HG03558 (cell line): ENCODE results near the gene ZBTB21.
"Not testable (repeated sequence)": the region's sequence is repeated elsewhere in the genome, so short reads cannot be mapped to it uniquely, and the experiment has no call there.

Experiments
- ATAC-seq: cut with Tn5 transposase; IDR thresholded peaks from one replicate; pipeline ENCODE4 v1.9.1; 2021; ENCODE audit warnings: moderate number of reproducible peaks; ENCODE audit not compliant: unreplicated experiment; ENCODE audit errors: extremely low read depth

Gene ZBTB21

GRCh38 chr21:41972511-41973205 lies 37.5 kb downstream of the ZBTB21 start:
- no peak for ATAC-seq

GRCh38 chr21:41971891-41972290 lies 38.3 kb downstream of the ZBTB21 start:
- ATAC-seq, result no peak

- no peak for ATAC-seq
These were observed 39.2 kb downstream of the ZBTB21 start for GRCh38 chr21:41970751-41971653.

GRCh38 chr21:41970106-41970391 lies 40.1 kb downstream of the ZBTB21 start:
- ATAC-seq, result no peak

GRCh38 chr21:41967708-41968107 lies 42.5 kb downstream of the ZBTB21 start:
- ATAC-seq, result no peak

- no peak for ATAC-seq
These were observed 43.1 kb downstream of the ZBTB21 start for GRCh38 chr21:41966872-41967621.

- no peak for ATAC-seq
These were observed 43.9 kb downstream of the ZBTB21 start for GRCh38 chr21:41966041-41966833.

GRCh38 chr21:41965461-41966013 lies 44.6 kb downstream of the ZBTB21 start:
- no peak for ATAC-seq

GRCh38 chr21:41965045-41965444 lies 45.1 kb downstream of the ZBTB21 start:
- ATAC-seq, result no peak

- ATAC-seq, result no peak
These were observed 46.0 kb downstream of the ZBTB21 start for GRCh38 chr21:41964171-41964570.

- no peak for ATAC-seq
These were observed 47.7 kb downstream of the ZBTB21 start for GRCh38 chr21:41962425-41962966.

- no peak for ATAC-seq
These were observed 48.4 kb downstream of the ZBTB21 start for GRCh38 chr21:41961753-41962152.

GRCh38 chr21:41961282-41961701 lies 48.9 kb downstream of the ZBTB21 start:
- ATAC-seq, result no peak

- ATAC-seq, result no peak
These were observed 49.8 kb downstream of the ZBTB21 start for GRCh38 chr21:41960386-41960785.

- ATAC-seq, result not testable (repeated sequence)
These were observed 50.5 kb downstream of the ZBTB21 start for GRCh38 chr21:41959697-41960096.

GRCh38 chr21:41958886-41959563 lies 51.1 kb downstream of the ZBTB21 start:
- ATAC-seq, result no peak

- ATAC-seq, result no peak
These were observed 52.0 kb downstream of the ZBTB21 start for GRCh38 chr21:41957991-41958766.
